WERI-Rb-1 (cell line): ENCODE results near the gene AKAP13.
"Not testable (repeated sequence)": the region's sequence is repeated elsewhere in the genome, so short reads cannot be mapped to it uniquely, and the experiment has no call there.

Source experiments
- DNase-seq: peaks from one replicate; pipeline ENCODE4 v3.0.0-alpha.2; 2020
- H3K27ac ChIP-seq: fragments of 250-450 bp; sonication (Bioruptor Pico); 2 replicates; pipeline ENCODE4 v1.5.1; 2020; ENCODE audit warnings: mild to moderate bottlenecking, moderate library complexity
- H3K27me3 ChIP-seq: fragments of 250-450 bp; sonication (Bioruptor Pico); 2 replicates; pipeline ENCODE4 v1.5.1; 2021; ENCODE audit warnings: mild to moderate bottlenecking, low read depth, moderate library complexity; ENCODE audit not compliant: insufficient read depth, severe bottlenecking
- H3K36me3 ChIP-seq: fragments of 250-450 bp; sonication (Bioruptor Pico); 2 replicates; pipeline ENCODE4 v1.5.1; 2020; ENCODE audit warnings: mild to moderate bottlenecking, moderate library complexity
- H3K4me3 ChIP-seq: 2 replicates; pipeline ENCODE4 v1.5.1; 2011; ENCODE audit warnings: low read depth, mild to moderate bottlenecking, control low read depth, low read length
- H3K9me3 ChIP-seq: fragments of 250-450 bp; sonication (Bioruptor Pico); 2 replicates; pipeline ENCODE4 v1.5.1; 2021; ENCODE audit warnings: mild to moderate bottlenecking, moderate library complexity; ENCODE audit not compliant: severe bottlenecking
- TF ChIP-seq, protein P1 (sequence below): IDR thresholded peaks from 2 replicates; pipeline ENCODE4 v1.5.1; 2011; ENCODE audit warnings: low read depth, mild to moderate bottlenecking, control low read depth, inconsistent platforms, low read length

Gene AKAP13

DNA sequence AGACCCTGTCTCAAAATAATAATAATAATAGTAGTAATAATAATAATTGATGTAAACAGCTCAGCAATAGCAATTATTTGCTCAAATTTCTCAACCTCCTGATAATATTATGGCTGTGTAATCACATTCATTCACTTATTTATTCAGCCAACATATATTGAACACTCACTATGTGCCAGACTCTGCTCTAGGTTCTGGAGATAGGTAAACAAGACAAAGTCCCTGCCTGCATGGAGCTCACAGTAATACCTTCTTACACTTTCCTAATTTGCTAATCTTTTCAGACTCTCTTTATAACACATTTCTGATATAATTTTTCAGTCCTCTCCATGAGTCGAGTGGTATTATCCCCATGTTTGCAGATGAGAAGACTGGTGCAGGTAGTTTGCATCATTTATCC lies 276.7 kb downstream of the AKAP13 start:
- Histone ChIP-seq H3K27ac (no peak overlapping the region), H3K4me3 (no peak overlapping the region), H3K27me3 (no peaks in the 10 kb centered on the region), H3K36me3 (peaks cover 96% of the 10 kb centered on the region), H3K9me3 (no peaks in the 10 kb centered on the region)
- TF ChIP-seq, protein P1, sequence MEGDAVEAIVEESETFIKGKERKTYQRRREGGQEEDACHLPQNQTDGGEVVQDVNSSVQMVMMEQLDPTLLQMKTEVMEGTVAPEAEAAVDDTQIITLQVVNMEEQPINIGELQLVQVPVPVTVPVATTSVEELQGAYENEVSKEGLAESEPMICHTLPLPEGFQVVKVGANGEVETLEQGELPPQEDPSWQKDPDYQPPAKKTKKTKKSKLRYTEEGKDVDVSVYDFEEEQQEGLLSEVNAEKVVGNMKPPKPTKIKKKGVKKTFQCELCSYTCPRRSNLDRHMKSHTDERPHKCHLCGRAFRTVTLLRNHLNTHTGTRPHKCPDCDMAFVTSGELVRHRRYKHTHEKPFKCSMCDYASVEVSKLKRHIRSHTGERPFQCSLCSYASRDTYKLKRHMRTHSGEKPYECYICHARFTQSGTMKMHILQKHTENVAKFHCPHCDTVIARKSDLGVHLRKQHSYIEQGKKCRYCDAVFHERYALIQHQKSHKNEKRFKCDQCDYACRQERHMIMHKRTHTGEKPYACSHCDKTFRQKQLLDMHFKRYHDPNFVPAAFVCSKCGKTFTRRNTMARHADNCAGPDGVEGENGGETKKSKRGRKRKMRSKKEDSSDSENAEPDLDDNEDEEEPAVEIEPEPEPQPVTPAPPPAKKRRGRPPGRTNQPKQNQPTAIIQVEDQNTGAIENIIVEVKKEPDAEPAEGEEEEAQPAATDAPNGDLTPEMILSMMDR: no peak
- DNase-seq: no peak

DNA sequence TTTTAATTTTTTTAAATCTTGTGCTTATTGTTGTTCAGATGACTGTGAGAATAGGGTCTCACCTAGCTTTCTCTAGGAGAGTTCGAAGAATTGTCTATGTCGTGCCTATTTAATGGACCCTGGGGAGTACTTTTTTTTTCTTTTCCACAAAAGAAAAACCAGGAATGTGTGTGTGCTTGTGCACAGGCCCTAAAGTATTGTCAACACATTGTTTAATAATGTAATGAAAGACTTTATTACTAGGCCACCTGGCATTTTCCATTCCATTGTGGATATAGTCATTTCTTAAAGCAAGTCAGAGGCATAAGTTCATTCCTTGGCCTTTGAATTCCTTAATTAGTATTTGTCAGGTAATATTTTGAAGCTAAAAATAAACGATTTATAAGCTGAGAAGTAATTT lies 278.4 kb downstream of the AKAP13 start:
- H3K27me3 ChIP-seq: no peaks in the 10 kb centered on the region
- peaks cover 96% of the 10 kb centered on the region for H3K36me3 ChIP-seq
- H3K9me3 ChIP-seq: no peaks in the 10 kb centered on the region
- H3K4me3 ChIP-seq: no peak overlapping the region
- DNase-seq: no peak
- TF ChIP-seq, protein P1: no peak
- no peak overlapping the region for H3K27ac ChIP-seq

DNA sequence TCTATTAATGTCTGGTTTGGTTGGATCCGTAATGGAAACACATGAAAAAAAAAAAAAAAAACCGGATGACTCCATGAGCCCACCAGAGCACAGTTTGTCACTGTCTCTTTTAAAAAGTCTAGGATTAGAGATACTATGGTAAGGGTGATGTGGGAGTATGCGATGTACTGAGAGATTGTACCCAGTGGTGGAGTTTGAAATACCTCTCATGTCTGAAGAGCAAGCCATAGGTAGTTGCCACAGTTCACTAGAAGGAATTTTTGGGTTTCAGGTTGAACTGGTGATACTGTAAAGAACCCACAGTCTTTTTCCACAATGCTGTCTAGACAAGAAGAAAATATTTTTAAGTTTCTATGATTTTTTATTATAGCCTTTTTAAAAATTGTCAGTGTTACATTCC lies 281.5 kb downstream of the AKAP13 start:
- Histone ChIP-seq H3K27ac (no peak overlapping the region), H3K27me3 (no peaks in the 10 kb centered on the region), H3K9me3 (no peaks in the 10 kb centered on the region), H3K4me3 (no peak overlapping the region), H3K36me3 (peaks cover 95% of the 10 kb centered on the region)
- TF ChIP-seq, protein P1: no peak
- no peak for DNase-seq

DNA sequence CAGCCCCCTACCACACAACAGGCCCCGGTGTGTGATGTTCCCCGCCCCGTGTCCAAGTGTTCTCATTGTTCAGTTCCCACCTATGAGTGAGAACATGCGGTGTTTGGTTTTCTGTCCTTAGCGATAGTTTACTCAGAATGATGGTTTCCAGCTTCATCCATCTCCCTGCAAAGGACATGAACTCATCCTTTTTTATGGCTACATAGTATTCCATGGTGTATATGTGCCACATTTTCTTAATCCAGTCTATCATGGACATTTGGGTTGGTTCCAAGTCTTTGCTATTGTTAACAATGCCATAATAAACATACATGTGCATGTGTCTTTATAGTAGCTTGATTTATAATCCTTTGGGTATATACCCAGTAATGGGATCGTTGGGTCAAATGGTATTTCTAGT lies 285.3 kb downstream of the AKAP13 start:
- DNase-seq, H3K4me3 ChIP-seq, H3K9me3 ChIP-seq, H3K27me3 ChIP-seq, H3K27ac ChIP-seq: not testable (repeated sequence)
- H3K36me3 ChIP-seq: peaks cover 99% of the 10 kb centered on the region

DNA sequence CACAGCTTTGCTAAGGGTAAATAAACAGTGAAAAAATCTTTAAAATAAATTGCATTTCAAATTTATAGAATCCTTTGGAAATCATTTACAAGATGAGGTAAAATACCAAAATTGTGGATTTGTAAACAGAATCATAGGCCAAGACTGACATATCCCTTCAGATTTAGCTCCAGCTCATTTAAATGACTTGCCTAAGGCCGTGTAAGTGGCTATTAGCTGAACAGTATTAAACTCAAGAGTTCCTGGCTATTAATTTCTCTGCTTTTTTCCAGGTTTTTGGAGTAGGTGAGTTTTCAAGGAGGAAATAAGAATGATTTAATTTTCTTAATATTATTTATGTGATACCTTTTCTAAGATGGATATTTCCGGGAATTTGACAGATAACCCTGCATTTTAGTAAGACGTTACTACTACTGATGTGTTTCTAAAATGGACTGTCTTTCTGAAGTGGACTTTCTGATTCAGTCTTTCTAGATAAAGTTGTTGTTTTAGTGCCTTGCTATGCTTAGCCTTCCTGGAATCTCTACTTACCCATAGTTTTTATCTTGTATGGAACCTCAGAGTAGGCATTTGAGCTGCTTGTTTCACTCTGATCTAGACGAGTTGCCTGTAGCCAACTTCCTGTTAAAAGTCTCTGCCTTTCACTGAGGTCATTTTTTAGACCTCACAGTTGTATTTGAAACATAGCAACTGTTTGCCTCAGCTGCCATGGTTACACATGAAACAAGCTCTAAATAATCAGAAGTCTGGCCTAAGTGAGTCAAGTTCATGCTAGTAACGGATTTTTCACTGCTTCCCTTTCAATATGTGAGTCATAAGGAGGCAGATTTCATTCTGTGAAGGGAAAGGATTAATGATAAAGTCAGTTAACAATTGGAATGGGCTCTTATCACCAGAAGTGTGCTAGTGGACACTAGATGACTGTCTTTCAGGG lies 287.4 kb downstream of the AKAP13 start:
- TF ChIP-seq, protein P1: no peak
- Histone ChIP-seq H3K27me3 (no peaks in the 10 kb centered on the region), H3K9me3 (no peaks in the 10 kb centered on the region), H3K4me3 (no peak overlapping the region), H3K27ac (no peak overlapping the region), H3K36me3 (peaks cover 96% of the 10 kb centered on the region)
- DNase-seq: no peak

DNA sequence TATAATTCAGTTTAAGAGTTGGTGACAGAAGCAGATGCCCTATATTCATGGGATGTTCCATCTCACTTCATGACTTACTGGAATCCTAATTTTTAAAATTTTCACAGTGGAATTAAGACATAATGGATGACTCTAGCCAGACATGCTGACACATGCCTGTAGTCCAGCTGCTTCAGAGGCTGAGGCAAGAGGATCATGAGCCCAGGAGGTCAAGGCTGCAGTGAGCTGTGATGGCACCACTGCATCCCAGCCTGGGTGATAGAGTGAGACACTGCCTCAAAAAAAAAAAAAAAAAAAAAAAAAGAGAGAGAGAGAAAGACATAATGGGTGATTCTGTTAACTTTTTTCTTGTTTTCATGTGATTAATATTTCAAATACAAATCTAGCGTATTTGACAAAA lies 290.8 kb downstream of the AKAP13 start:
- TF ChIP-seq, protein P1: no peak
- H3K27ac ChIP-seq: no peak overlapping the region
- H3K36me3 ChIP-seq: peaks cover 89% of the 10 kb centered on the region
- no peaks in the 10 kb centered on the region for H3K9me3 ChIP-seq
- DNase-seq: no peak
- no peak overlapping the region for H3K4me3 ChIP-seq
- H3K27me3 ChIP-seq: no peaks in the 10 kb centered on the region
